HG03457 (cell line): ENCODE data around the gene IL10RB.
"Not testable (repeated sequence)": the region's sequence is repeated elsewhere in the genome, so short reads cannot be mapped to it uniquely, and the experiment has no call there.

Experiments
- ATAC-seq: cut with Tn5 transposase; IDR thresholded peaks from one replicate; pipeline ENCODE4 v1.9.1; 2021; ENCODE audit warnings: moderate number of reproducible peaks; ENCODE audit not compliant: unreplicated experiment

IL10RB gene

GRCh38 chr21:33240404-33240803, 25.8 kb upstream of the IL10RB start:
- ATAC-seq, result no peak

- ATAC-seq, result no peak
These were observed 24.3 kb upstream of the IL10RB start for GRCh38 chr21:33241846-33242245.

- ATAC-seq, result not testable (repeated sequence)
These were observed 23.3 kb upstream of the IL10RB start for GRCh38 chr21:33242846-33243245.

- ATAC-seq, result no peak
These were observed 21.9 kb upstream of the IL10RB start for GRCh38 chr21:33244082-33244778.

GRCh38 chr21:33244779-33245105, 21.4 kb upstream of the IL10RB start:
- no peak for ATAC-seq

GRCh38 chr21:33245289-33245918, 20.8 kb upstream of the IL10RB start:
- no peak for ATAC-seq

- ATAC-seq, result no peak
These were observed 19.7 kb upstream of the IL10RB start for GRCh38 chr21:33246506-33246905.

- ATAC-seq, result no peak
These were observed 19.2 kb upstream of the IL10RB start for GRCh38 chr21:33246963-33247362.

GRCh38 chr21:33247599-33247998, 18.6 kb upstream of the IL10RB start:
- no peak for ATAC-seq

GRCh38 chr21:33249331-33250002, 16.7 kb upstream of the IL10RB start:
- no peak for ATAC-seq

GRCh38 chr21:33251119-33251518, 15.0 kb upstream of the IL10RB start:
- ATAC-seq, result no peak

GRCh38 chr21:33253382-33253781, 12.8 kb upstream of the IL10RB start:
- ATAC-seq, result not testable (repeated sequence)

GRCh38 chr21:33254766-33255165, 11.4 kb upstream of the IL10RB start:
- no peak for ATAC-seq

- no peak for ATAC-seq
These were observed 10.8 kb upstream of the IL10RB start for GRCh38 chr21:33255404-33255803.

- no peak for ATAC-seq
These were observed 10.1 kb upstream of the IL10RB start for GRCh38 chr21:33256019-33256418.

- no peak for ATAC-seq
These were observed 8.9 kb upstream of the IL10RB start for GRCh38 chr21:33257094-33257803.

- ATAC-seq, result no peak
These were observed 7.7 kb upstream of the IL10RB start for GRCh38 chr21:33258475-33258874.

GRCh38 chr21:33259428-33259827, 6.7 kb upstream of the IL10RB start:
- no peak for ATAC-seq

GRCh38 chr21:33259995-33260394, 6.2 kb upstream of the IL10RB start:
- ATAC-seq, result no peak

GRCh38 chr21:33261635-33262034, 4.5 kb upstream of the IL10RB start:
- ATAC-seq, result no peak

- no peak for ATAC-seq
These were observed 3.2 kb upstream of the IL10RB start for GRCh38 chr21:33262921-33263320.

- ATAC-seq, result no peak
These were observed 1.6 kb upstream of the IL10RB start for GRCh38 chr21:33264561-33264960.
